Mesangial cell (primary cell): ENCODE results near the gene EFHD1. TPM values are rescaled to one million over a fixed set of nuclear protein-coding genes. Genes with fewer than 3 reads are reported as not detected.

ENCODE experiments used
- total RNA-seq: library from RNA; depleted of rRNA; stranded (reverse); fragments of >200 nt; gene quantifications from 2 replicates; pipeline ENCODE4 v1.2.3, GENCODE V29; 2015

The EFHD1 gene
- total RNA-seq = 3.7 and 13.8 TPM in 2 replicates

GRCh38 chr2:232633413-232634205 is at the start of gene EFHD1:
TSS of gene EFHD1 (plus strand) at chr2:232633604. CDS start at chr2:232633705, 101 bp downstream.

GRCh38 chr2:232697059-232697806 is 63.8 kb downstream of the EFHD1 start, which contains the start of gene GIGYF2:
TSS of gene GIGYF2 (plus strand) at chr2:232697331. CDS start at chr2:232735198, 37,867 bp downstream.

Other genes with a start within 250 kb of the EFHD1 start
- not detected in 2 replicates for gene ALPG, start 226.8 kb upstream of the EFHD1 start, total RNA-seq
- not detected in 2 replicates for gene ALPI, start 177.5 kb upstream of the EFHD1 start, total RNA-seq
- 0.33 TPM in 1 of 2 replicates, not detected in the other for gene ECEL1, start 145.8 kb upstream of the EFHD1 start, total RNA-seq
- not detected in 2 replicates for gene PRSS56, start 113.2 kb upstream of the EFHD1 start, total RNA-seq
- not detected in 2 replicates for gene CHRND, start 107.4 kb upstream of the EFHD1 start, total RNA-seq
- not detected in 2 replicates for gene CHRNG, start 93.9 kb upstream of the EFHD1 start, total RNA-seq
- 1.4 and 2.3 TPM in 2 replicates for gene TIGD1, start 83.0 kb upstream of the EFHD1 start, total RNA-seq
- gene EIF4E2, start 82.9 kb upstream of the EFHD1 start, total RNA-seq = 59.1 and 85.1 TPM in 2 replicates
- 19.4 and 28.3 TPM in 2 replicates for gene GIGYF2, start 63.7 kb downstream of the EFHD1 start, total RNA-seq
- 0.13 TPM in 1 of 2 replicates, not detected in the other for gene KCNJ13, start 143.0 kb downstream of the EFHD1 start, total RNA-seq
- 1.5 TPM in 1 of 2 replicates, not detected in the other for gene SNORC, start 236.7 kb downstream of the EFHD1 start, total RNA-seq